ENCODE measurements around the gene VAPA. TPM values are rescaled to one million over a fixed set of nuclear protein-coding genes. Genes with fewer than 3 reads are reported as not detected.
"Not testable (repeated sequence)": the region's sequence is repeated elsewhere in the genome, so short reads cannot be mapped to it uniquely, and the experiment has no call there.

VAPA gene
- total RNA-seq, 1 donor from 2014 or later = 182 TPM

DNA sequence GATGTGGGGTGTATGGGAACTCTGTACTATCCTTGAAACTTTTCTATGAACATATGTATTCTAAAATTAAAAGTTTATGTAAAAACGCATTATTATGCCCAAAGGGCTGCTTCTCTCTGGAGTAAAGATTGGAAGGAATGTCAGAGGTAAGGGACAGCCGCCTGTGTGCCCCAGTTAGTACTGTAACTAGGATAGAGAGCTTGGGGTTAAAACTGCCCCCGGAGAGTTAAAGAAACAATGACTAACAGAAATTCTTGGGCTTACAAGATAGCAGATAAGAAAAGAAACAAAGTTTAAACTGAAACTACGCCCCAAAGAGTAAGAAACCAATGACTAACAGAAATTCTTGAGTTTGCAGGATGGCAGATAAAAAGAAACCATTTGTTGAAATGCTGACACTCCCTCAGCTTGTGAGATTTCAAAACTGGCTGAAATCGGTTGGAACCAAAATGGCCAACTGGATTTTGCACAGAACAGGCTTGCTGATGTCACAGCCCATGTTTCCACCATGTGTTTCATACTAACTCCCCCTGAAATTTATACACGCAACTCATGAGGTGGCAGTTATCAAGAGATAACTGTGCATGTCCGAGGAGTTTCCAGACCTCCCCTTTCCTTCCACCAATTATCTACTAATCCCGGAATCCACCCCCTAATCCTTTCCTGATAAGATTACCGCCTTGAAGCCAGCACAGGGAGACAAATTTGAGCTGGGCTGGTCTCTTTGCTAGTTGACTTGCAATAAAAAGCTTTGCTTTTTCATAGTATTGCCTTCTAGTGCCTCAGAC, 36.8 kb upstream of the VAPA start:
- Mint-ChIP-seq H3K27me3 (no peaks in the 10 kb centered on the region), H3K4me3 (peak overlapping the region; percentile 55), H3K27ac (peak overlapping the region; percentile 78), H3K36me3 (ENCODE audit: low read depth) (no peaks in the 10 kb centered on the region), H3K9me3 (no peaks in the 10 kb centered on the region), H3K4me1 (peaks cover 12% of the 10 kb centered on the region)
- no peak for DNase-seq
- intact Hi-C loops (cut with micrococcal nuclease) = loop anchor here (1.0 kb wide), 1 partner anchor 36 kb away; no protein-coding TSS in a partner anchor

GRCh38 chr18:9877655-9878014, 36.2 kb upstream of the VAPA start:
- DNase-seq = no peak
- intact Hi-C loops (cut with micrococcal nuclease) = loop anchor here (1.0 kb wide), 1 partner anchor 36 kb away; no protein-coding TSS in a partner anchor
- no peak overlapping the region for H3K27ac Mint-ChIP-seq

DNA sequence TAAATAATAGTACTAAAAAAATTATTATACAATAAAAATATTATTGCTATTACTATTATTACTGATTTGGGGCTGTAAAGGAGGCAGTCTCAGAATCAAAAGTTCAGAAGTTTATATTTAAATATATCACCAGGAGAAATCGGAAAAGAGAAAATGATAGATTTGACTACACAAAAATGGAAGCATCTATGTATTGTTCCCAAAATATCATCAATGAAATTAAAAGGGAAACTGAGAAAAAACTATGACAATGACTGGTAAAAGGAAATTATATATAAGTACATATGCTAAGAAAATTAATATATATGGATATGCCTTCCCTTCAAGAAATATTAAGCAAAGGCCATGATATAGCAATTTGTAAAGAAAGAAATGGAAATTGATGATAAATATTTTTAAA, 35.7 kb upstream of the VAPA start:
- Mint-ChIP-seq H3K27me3 (no peaks in the 10 kb centered on the region), H3K4me3 (no peak overlapping the region), H3K4me1 (peaks cover 12% of the 10 kb centered on the region), H3K27ac (no peak overlapping the region), H3K36me3 (ENCODE audit: low read depth) (no peaks in the 10 kb centered on the region), H3K9me3 (no peaks in the 10 kb centered on the region)
- intact Hi-C loops (cut with micrococcal nuclease) = no loop called here
- DNase-seq = no peak

More at GRCh38 chr18:9877655-9878014, 36.2 kb upstream of the VAPA start:
- Mint-ChIP-seq H3K36me3 (ENCODE audit: low read depth) (no peaks in the 10 kb centered on the region), H3K4me3 (no peak overlapping the region), H3K4me1 (peaks cover 12% of the 10 kb centered on the region), H3K9me3 (no peaks in the 10 kb centered on the region), H3K27me3 (no peaks in the 10 kb centered on the region)

GRCh38 chr18:9878783-9879242, 35.0 kb upstream of the VAPA start:
- H3K9me3 Mint-ChIP-seq = no peaks in the 10 kb centered on the region
- peaks cover 12% of the 10 kb centered on the region for H3K4me1 Mint-ChIP-seq
- H3K27me3 Mint-ChIP-seq = no peaks in the 10 kb centered on the region
- no peak overlapping the region for H3K27ac Mint-ChIP-seq
- no peaks in the 10 kb centered on the region for H3K36me3 Mint-ChIP-seq (ENCODE audit: low read depth)
- H3K4me3 Mint-ChIP-seq = no peak overlapping the region
- intact Hi-C loops (cut with micrococcal nuclease) = no loop called here
- DNase-seq = no peak

- no peak overlapping the region for H3K27ac Mint-ChIP-seq
- no peak overlapping the region for H3K4me3 Mint-ChIP-seq
- DNase-seq = no peak
- H3K9me3 Mint-ChIP-seq = no peaks in the 10 kb centered on the region
- peaks cover 4% of the 10 kb centered on the region for H3K4me1 Mint-ChIP-seq
- H3K36me3 Mint-ChIP-seq (ENCODE audit: low read depth) = no peaks in the 10 kb centered on the region
- H3K27me3 Mint-ChIP-seq = no peaks in the 10 kb centered on the region
- intact Hi-C loops (cut with micrococcal nuclease) = no loop called here
Measured at GRCh38 chr18:9884090-9884489, 29.7 kb upstream of the VAPA start.

DNA sequence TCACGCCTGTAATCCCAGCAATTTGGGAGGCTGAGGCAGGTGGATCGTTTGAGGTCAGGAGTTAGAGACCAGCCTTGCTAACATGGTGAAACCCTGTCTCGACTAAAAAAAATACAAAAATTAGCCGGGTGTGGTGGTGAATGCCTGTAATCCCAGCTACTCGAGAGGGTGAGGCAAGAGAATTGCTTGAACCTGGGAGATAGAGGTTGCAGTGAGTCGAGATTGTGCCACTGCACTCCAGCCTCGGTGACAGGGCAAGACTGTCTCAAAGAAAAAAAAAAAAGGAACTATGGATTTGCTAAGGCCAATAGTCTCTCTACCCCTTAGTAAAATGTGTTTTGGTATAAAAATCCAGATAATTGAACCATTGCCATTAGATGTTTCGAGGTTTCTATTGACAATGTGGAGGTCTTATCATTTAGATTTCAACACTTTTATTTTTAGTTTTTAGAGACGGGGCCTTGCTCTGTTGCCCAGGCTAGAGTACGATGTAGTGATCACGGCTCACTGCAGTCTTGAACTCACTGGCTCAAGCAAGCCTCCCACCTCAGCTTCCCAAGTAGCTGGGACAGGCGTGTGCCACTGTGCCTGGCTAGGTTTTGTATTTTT, 29.2 kb upstream of the VAPA start:
- H3K9me3 Mint-ChIP-seq = no peaks in the 10 kb centered on the region
- no peak overlapping the region for H3K4me3 Mint-ChIP-seq
- H3K36me3 Mint-ChIP-seq (ENCODE audit: low read depth) = no peaks in the 10 kb centered on the region
- H3K4me1 Mint-ChIP-seq = peaks cover 4% of the 10 kb centered on the region
- no peaks in the 10 kb centered on the region for H3K27me3 Mint-ChIP-seq
- intact Hi-C loops (cut with micrococcal nuclease) = no loop called here
- DNase-seq = no peak
- H3K27ac Mint-ChIP-seq = no peak overlapping the region

GRCh38 chr18:9885170-9886004, 28.4 kb upstream of the VAPA start, which contains the start of gene TXNDC2:
TSS of gene TXNDC2 (plus strand) at chr18:9885973. CDS start at chr18:9886681, 708 bp downstream.
- H3K27ac Mint-ChIP-seq = peak within 1 kb of the TSS; percentile 59
- no peak for DNase-seq
- no peaks in the 10 kb centered on the region for H3K9me3 Mint-ChIP-seq
- no peaks in the 10 kb centered on the region for H3K36me3 Mint-ChIP-seq (ENCODE audit: low read depth)
- no peaks in the 10 kb centered on the region for H3K27me3 Mint-ChIP-seq
- no peak within 1 kb of the TSS for H3K4me3 Mint-ChIP-seq
- intact Hi-C loops (cut with micrococcal nuclease) = no loop called here
- H3K4me1 Mint-ChIP-seq = peaks cover 4% of the 10 kb centered on the region

DNA sequence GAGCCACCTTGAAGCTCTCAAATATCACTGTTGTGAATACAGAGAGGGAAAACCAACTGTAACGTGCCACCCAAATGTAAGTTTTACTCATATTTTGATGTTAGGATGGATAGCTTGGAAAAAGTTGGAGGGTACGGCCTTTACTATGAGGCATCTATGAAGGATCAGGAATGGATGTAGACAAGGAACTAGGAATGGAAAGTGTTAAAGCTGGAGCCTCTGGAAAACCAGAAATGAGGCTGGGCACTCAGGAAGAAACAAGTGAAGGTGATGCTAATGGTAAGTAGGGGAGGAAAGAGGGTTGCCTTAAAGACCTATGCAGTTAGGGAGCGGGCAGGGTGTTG, 27.8 kb upstream of the VAPA start:
- Mint-ChIP-seq H3K27me3 (no peaks in the 10 kb centered on the region), H3K36me3 (ENCODE audit: low read depth) (no peaks in the 10 kb centered on the region), H3K9me3 (no peaks in the 10 kb centered on the region), H3K4me1 (peaks cover 4% of the 10 kb centered on the region), H3K4me3 (no peak overlapping the region), H3K27ac (peak overlapping the region; percentile 15)
- intact Hi-C loops (cut with micrococcal nuclease) = no loop called here
- no peak for DNase-seq

DNA sequence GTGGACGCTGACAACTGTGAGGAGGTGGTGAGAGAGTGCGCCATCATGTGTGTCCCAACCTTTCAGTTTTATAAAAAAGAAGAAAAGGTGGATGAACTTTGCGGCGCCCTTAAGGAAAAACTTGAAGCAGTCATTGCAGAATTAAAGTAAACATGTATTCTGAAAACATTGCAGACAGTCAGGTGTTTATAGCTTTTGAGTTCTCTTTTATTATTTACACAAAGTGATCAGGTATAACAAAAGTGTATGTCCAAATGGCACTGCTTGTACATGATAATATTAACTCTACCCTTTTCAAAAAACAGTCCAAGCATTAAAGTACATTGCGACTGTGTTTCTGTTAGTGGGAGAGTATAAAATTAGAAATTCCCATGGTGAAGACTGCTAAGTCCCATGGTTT, 25.8 kb upstream of the VAPA start:
- H3K4me1 Mint-ChIP-seq = peaks cover 4% of the 10 kb centered on the region
- intact Hi-C loops (cut with micrococcal nuclease) = no loop called here

GRCh38 chr18:9890196-9890595, 23.6 kb upstream of the VAPA start:
- H3K27ac Mint-ChIP-seq = no peak overlapping the region
- no peaks in the 10 kb centered on the region for H3K36me3 Mint-ChIP-seq (ENCODE audit: low read depth)
- DNase-seq = no peak
- H3K4me3 Mint-ChIP-seq = no peak overlapping the region
- H3K9me3 Mint-ChIP-seq = no peaks in the 10 kb centered on the region
- intact Hi-C loops (cut with micrococcal nuclease) = no loop called here
- H3K4me1 Mint-ChIP-seq = peaks cover 8% of the 10 kb centered on the region
- no peaks in the 10 kb centered on the region for H3K27me3 Mint-ChIP-seq

More for the DNA sequence above, 25.8 kb upstream of the VAPA start:
- H3K9me3 Mint-ChIP-seq = no peaks in the 10 kb centered on the region
- no peak for DNase-seq
- no peak overlapping the region for H3K27ac Mint-ChIP-seq
- H3K27me3 Mint-ChIP-seq = no peaks in the 10 kb centered on the region
- H3K36me3 Mint-ChIP-seq (ENCODE audit: low read depth) = no peaks in the 10 kb centered on the region
- H3K4me3 Mint-ChIP-seq = no peak overlapping the region

- peaks cover 7% of the 10 kb centered on the region for H3K4me1 Mint-ChIP-seq
- no peak overlapping the region for H3K4me3 Mint-ChIP-seq
- no peak for DNase-seq
- no peaks in the 10 kb centered on the region for H3K36me3 Mint-ChIP-seq (ENCODE audit: low read depth)
- intact Hi-C loops (cut with micrococcal nuclease) = no loop called here
- no peak overlapping the region for H3K27ac Mint-ChIP-seq
- no peaks in the 10 kb centered on the region for H3K27me3 Mint-ChIP-seq
- no peaks in the 10 kb centered on the region for H3K9me3 Mint-ChIP-seq
Measured at GRCh38 chr18:9890957-9891356, 22.9 kb upstream of the VAPA start.

DNA sequence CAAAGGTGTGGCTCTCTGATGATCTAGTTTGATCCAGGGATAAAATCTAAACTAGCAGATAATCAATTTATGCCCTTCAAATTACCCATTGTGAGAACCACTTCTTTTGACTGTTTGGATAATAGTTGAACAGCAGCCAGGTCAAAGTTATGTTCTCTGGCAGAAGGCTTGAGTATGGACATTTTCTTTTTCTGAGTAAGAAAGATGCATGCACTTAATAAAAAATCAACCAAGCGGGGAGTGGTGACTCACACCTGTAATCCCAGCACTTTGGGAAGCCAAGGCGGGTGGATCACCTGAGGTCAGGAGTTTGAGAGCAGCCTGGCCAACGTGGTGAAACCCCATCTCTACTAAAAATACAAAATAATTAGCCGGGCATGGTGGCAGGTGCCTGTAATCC, 22.3 kb upstream of the VAPA start:
- H3K4me1 Mint-ChIP-seq; H3K27ac Mint-ChIP-seq; intact Hi-C loops (cut with micrococcal nuclease); H3K4me3 Mint-ChIP-seq; H3K27me3 Mint-ChIP-seq; DNase-seq; H3K36me3 Mint-ChIP-seq (ENCODE audit: low read depth); H3K9me3 Mint-ChIP-seq: not testable (repeated sequence)

DNA sequence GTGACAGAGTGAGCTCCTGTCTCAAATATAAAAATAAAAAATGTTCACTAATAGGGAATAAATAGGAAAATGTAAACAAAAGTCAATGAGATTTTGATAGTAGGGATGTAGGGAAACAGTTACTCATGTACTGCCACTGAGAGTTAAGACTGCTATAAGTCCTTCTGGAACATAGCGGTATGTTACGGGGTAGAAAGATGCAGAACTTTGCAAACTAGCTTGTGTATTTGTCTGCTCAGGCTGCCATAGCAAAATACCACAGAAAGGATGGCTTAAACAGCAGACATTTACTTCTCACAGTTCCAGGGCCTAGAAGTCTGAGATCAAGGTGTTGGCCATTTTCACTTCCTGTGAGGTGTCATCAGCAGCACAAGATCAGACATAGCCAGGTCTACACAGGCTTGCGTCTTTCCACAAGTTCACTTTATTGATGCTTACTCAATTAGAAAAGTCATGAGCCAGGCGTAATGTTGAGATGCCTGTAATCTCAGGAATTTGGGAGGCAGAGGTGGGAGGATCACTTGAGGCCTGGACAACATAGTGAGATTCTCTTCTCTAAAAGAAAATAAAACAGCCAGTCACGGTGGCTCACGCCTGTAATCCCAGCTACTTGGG, 19.3 kb upstream of the VAPA start:
- no peaks in the 10 kb centered on the region for H3K27me3 Mint-ChIP-seq
- DNase-seq = no peak
- peaks cover 18% of the 10 kb centered on the region for H3K4me1 Mint-ChIP-seq
- H3K36me3 Mint-ChIP-seq (ENCODE audit: low read depth) = no peaks in the 10 kb centered on the region
- H3K4me3 Mint-ChIP-seq = no peak overlapping the region
- intact Hi-C loops (cut with micrococcal nuclease) = no loop called here
- no peaks in the 10 kb centered on the region for H3K9me3 Mint-ChIP-seq
- no peak overlapping the region for H3K27ac Mint-ChIP-seq
